D341Med (cell line): ENCODE data around the gene CEP104.
A peak's percentile ranks its signal among the peaks of the same experiment; 100 is the strongest.
"Not testable (repeated sequence)": the region's sequence is repeated elsewhere in the genome, so short reads cannot be mapped to it uniquely, and the experiment has no call there.

ENCODE experiments used
- DNase-seq: peaks from one replicate; pipeline ENCODE4 v3.0.0; 2012; ENCODE audit warnings: low spot score

CEP104 gene

DNA sequence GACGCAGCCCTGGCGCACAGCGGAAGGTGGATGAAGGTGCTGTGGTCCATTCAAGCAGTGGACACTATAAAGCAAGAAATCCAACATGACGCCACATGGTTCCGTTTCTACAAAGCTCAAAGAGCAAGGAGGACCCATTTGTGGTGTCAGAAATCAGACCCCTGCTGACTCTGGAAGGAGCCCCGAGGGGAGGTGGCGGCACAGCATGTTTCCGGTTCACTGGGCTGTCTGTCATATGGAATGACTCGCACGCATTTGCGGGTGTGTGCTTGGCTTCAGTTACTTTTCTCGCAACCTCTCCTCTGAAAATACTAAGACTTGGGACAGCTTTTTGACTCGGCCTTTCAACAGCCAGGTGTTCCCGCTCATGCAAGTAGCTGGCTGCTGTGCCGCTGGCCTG, 31.7 kb downstream of the CEP104 start:
- no peak for DNase-seq

- no peak for DNase-seq
Measured at GRCh38 chr1:3824650-3825049, 32.4 kb downstream of the CEP104 start.

DNA sequence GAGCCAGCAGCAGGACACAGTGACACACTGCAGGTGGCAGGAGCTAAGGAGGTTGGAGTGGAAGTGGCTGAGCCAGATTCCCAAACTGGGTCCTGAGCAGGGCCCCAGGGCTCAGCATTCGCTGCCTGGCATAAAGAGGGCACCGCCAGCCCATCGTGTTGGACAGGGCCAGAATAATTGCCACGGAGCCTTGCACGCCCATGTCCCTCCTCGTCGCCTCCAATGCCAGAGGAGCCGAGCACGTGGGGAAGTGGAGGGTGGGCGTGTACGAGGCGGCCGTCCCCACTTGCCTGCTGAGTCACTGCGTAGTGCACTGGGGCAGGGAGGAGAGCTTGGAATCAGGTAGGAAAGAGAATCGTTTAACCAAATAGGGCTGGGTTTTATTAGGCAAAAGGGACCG, 34.6 kb downstream of the CEP104 start:
- no peak for DNase-seq

DNA sequence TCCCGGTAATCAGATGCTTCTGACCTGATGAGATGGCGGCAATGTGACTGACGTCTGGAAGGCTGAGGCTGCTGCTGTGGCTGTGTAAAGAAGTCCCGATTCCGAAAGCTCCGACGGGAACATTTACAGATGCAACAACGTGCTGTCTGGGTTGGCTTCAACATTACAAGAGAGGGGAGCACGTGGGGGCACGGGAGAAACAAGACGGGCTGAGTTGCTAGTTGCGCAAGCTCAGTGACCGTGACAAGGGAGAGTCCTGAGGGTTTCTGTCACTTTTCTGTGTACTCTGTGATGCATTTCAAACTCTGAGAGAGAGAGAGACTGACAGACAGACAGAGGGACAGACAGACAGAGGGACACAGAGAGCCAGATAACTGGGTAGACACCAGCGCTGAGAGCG, 35.1 kb downstream of the CEP104 start:
- DNase-seq: no peak

GRCh38 chr1:3821447-3821846, 35.6 kb downstream of the CEP104 start:
- DNase-seq: peak; percentile 75

GRCh38 chr1:3821004-3821403, 36.0 kb downstream of the CEP104 start:
- DNase-seq: peak; percentile 85

DNA sequence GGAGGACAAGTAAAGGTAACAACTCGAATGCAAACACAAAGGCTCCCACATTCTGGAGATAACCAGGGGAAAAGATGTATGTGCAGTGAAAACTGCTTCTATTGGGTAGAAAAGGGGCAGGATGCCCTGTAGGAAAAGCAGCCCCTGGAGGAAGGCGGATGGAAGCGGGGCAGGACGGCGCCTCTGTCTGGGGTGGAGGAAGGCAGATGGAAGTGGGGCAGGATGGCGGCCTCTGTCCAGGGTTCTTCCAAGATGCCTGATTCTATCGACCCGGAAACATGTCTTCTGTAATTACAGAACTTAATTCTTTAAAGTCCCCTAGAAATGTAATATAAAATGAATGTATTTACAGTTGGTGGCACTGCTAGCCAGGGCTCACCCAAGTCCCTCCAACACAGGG, 36.7 kb downstream of the CEP104 start:
- no peak for DNase-seq

- DNase-seq: no peak
Measured at GRCh38 chr1:3819771-3820200, 37.2 kb downstream of the CEP104 start.

- DNase-seq: no peak
Measured at GRCh38 chr1:3817821-3818597, 39.0 kb downstream of the CEP104 start.

DNA sequence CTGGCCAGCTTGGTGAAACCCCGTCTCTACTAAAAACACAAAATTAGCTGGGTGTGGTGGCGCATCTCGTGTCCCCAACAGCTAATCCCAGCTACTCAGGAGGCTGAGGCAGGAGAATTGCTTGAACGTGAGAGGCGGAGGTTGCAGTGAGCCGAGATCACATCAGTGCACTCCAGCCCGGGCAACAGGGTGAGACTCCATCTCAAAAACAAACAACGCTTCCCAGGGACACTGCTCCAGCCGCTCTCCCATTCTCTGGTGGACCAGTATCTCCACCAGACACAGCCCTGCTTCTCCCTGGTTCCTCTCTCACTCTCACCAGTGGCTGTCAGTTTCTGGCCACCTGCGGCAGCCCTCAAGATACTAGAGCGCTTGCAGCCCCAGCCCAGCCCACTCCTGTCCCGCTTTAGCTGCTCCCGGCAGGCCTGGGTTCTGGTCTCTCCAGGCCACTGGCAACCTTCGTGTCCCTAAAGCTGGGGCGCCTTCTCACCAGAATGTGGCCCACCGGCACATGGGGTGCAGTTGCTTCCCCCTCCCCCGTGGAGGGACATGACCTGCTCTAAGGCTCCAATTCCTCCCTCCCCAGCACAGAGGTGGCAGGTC, 39.8 kb downstream of the CEP104 start:
- no peak for DNase-seq

- DNase-seq: no peak
Measured at GRCh38 chr1:3816331-3817137, 40.5 kb downstream of the CEP104 start.

DNA sequence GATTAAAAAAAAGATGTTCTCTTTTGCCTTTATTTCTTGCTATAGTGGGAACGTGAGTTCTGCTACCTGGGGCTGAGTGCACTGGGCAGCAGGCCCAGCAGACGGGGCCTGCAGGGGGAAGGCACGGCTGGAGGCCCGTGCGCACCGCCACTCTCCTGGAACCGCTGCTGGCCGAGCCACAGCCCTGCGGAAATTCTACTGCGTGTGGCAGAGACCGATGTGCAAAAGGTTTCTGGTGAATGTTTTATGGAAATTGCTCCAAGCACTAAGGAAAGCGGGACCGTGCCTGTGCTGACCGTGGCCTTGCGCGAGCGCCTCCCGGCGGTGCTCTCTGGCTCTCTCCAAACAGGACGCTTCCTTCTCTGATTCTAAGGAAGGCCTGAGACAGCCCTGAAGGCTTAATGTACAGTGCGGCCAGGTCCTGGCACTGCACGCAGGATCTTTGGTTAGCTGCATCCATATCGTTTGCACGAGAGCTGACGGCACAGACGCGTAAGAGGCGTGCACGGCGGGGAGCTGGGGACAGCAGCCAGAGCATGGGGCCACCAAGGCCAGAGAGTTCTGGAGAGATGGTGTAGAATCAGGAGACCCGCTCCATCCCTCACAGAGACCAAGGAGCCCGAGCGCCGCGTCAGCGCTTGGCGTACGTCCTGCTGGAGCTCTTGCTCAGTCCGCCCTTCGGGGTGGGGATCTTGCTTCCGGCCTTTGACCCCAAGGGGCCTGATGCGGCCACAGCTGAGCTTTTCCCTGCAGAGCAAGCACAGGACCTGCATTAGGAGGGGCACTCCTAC, 42.0 kb downstream of the CEP104 start:
- DNase-seq: no peak

DNA sequence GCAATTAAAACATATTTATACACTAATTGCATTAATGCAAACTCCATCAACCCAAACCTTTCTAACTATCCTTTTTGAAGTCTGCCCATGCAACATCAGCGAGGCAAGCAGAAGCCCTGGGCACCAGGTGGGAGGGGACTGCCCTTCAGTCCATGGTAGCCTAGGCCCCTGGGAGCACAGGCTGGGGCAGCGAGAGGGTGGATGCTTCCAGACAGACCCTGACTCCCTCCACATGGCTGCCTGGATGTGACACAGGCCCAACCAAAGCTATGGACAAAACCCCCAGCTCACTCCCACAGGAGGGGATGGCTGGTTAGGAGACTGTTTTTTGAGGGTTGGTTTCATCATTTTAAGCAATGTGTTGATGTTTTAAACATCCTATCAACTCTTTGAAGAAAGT, 42.9 kb downstream of the CEP104 start:
- DNase-seq: no peak

GRCh38 chr1:3811595-3811911, 45.5 kb downstream of the CEP104 start:
- no peak for DNase-seq

DNA sequence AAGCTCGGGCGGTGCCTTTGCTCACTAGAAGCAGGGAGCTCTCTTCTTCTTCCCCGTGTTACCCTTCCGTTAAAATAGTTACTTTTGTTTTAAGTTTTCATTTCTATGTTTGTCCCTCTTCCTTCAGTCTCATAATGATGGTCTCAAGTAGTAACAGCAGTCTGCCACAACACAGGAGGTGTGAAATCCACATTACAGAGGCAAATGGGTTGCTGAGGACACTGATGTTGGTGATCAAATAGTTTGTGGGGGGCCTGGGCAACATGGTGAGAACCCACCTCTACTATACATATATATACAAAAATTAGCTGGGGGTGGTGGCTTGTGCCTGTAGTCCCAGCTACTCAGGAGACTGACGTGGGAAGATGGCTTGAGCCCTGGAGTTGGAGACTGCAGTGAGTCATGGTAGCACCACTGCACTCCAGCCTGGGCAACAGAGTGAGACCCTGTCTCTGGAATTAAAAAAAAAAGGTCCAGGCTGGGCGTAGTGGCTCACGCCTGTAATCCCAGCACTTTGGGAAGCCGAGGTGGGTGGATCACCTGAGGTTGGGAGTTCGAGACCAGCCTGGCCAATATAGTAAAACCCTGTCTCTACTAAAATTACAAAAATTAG, 46.8 kb downstream of the CEP104 start:
- not testable (repeated sequence) for DNase-seq

GRCh38 chr1:3809680-3810079, 47.3 kb downstream of the CEP104 start:
- no peak for DNase-seq

- DNase-seq: no peak
Measured at GRCh38 chr1:3807769-3808168, 49.2 kb downstream of the CEP104 start.

DNA sequence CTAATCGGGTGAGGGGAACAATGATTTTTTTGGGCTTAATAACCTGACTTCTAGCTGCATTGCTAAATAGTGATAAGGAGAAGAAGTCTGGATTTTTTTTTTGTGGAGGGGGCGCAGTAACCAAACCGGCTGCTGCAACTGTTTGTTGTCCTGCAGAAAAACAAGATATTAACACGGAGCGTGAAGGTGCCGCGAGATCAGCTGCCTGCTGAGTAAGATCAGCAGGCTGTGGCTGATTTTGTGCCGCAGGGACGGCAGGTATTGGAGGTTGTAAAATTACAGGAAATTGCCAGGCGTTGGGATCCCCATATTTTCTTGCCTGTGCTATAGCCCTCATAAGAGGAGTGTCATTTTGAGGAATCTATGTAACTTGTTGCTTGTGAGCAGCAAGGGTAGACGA, 52.0 kb downstream of the CEP104 start:
- DNase-seq: no peak

DNA sequence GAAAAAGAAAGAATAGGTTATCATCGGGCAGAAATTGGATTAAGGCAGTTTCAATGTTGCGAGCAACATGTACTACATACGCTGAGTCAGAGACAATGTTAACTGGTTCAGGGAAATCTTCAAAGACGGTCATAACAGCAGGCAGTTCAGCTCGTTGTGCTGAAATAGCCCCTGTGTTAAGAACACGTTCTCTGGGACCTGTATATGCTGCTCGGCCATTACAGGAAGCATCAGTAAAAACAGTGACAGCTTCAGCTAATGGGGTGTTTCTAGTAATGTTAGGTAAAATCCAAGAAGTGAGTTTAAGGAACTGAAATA, 52.4 kb downstream of the CEP104 start:
- DNase-seq: not testable (repeated sequence)

GRCh38 chr1:3803905-3804626, 52.9 kb downstream of the CEP104 start:
- no peak for DNase-seq

DNA sequence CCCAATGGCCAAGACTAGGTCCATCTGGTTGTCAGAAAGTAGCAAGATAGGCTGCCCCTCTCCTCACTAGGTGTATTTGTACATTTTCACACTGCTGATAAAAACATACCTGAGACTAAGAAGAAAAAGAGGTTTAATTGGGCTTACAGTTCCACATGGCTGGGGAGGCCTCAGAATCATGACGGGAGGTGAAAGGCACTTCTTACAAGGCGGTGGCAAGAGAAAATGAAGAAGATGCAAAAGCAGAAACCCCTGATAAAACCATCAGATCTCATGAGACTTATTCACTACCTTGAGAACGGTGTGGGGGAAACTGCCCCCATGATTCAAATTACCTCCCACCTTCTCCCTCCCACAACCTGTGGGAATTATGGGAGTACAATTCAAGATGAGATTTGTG, 56.2 kb downstream of the CEP104 start:
- not testable (repeated sequence) for DNase-seq
